Neural progenitor cell (in vitro differentiated cells): ENCODE results near the gene KRTAP10-4.

Experiments used
- EZH2 ChIP-seq: fragments of 200-600 bp; sonication (generic); IDR thresholded peaks from 2 replicates; pipeline ENCODE4 v1.6.1; 2017; ENCODE audit warnings: antibody characterized with exemption, mild to moderate bottlenecking, moderate library complexity
- TF ChIP-seq, protein P1 (sequence below): fragments of 200-600 bp; sonication (generic); IDR thresholded peaks from 2 replicates; pipeline ENCODE4 v1.5.1; 2017; ENCODE audit warnings: antibody characterized with exemption, mild to moderate bottlenecking

DNA sequence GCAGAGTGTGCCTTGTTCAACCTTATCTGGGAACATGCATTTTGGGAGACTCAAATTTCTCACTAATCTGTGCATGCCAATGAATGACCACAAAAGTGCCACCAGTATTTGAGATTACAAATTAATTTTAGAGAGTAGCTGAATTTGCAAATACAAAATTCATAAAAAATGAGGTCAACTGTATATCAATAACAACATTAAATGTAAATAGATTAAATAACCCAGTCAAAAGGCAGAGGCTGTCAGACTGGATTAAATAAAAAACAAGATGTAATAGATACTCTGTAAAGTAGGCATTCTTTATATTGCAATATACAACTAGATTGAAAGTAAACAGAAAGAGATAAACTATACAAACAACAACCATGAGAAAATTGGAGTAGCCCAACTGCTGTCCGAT is 9.4 kb upstream of the KRTAP10-4 start:
- TF ChIP-seq, protein P1, sequence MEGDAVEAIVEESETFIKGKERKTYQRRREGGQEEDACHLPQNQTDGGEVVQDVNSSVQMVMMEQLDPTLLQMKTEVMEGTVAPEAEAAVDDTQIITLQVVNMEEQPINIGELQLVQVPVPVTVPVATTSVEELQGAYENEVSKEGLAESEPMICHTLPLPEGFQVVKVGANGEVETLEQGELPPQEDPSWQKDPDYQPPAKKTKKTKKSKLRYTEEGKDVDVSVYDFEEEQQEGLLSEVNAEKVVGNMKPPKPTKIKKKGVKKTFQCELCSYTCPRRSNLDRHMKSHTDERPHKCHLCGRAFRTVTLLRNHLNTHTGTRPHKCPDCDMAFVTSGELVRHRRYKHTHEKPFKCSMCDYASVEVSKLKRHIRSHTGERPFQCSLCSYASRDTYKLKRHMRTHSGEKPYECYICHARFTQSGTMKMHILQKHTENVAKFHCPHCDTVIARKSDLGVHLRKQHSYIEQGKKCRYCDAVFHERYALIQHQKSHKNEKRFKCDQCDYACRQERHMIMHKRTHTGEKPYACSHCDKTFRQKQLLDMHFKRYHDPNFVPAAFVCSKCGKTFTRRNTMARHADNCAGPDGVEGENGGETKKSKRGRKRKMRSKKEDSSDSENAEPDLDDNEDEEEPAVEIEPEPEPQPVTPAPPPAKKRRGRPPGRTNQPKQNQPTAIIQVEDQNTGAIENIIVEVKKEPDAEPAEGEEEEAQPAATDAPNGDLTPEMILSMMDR, result no peak
- no peak for TF ChIP-seq EZH2
